Measurements from ENCODE around the gene CXCR5. TPM values are rescaled to one million over a fixed set of nuclear protein-coding genes. Genes with fewer than 3 reads are reported as not detected.

CXCR5 gene
- polyA plus RNA-seq, 3 donors: not detected

DNA sequence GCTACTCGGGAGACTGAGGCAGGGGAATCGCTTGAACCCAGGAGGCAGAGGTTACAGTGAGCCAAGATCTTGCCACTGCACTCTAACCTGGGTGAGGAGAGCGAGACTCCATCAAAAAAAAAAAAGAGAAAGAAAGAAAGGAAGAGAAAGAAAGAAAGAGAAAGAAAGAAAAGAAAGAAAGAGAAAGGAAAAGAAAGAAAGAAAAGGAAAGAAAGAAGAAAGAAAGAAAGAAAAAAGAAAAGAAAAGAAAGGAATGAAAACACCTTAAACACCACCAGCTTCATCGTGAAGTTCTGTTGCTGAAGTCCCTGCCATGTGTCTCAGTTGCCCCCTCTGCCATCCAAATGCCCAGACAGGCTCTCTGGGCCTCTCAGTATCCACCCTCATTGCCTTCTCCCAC lies 9.9 kb upstream of the CXCR5 start:
- no peak for DNase-seq (ENCODE audit: low read depth in 3 of 3, low spot score in 2 of 3)

DNA sequence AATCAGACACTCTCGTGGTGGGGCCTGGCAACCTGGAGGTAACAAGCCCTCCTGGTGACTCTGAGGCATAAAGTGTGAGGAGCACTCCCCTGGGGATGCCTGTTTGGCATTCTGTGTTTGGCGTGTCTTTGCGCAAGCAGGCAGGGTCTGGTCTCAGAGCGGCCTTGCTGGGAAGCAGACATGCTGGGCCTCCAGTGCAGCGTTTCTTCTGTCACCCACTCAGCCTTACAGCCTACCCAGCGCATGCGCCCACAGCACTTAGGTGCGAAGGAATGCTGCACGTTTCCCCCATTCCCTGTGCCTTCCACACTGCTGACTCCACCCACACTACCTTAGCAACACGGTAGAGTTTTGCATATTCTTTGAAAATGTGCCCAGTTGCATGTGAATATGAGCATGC lies 7.4 kb upstream of the CXCR5 start:
- DNase-seq (ENCODE audit: low read depth in 3 of 3, low spot score in 2 of 3): no peak

DNA sequence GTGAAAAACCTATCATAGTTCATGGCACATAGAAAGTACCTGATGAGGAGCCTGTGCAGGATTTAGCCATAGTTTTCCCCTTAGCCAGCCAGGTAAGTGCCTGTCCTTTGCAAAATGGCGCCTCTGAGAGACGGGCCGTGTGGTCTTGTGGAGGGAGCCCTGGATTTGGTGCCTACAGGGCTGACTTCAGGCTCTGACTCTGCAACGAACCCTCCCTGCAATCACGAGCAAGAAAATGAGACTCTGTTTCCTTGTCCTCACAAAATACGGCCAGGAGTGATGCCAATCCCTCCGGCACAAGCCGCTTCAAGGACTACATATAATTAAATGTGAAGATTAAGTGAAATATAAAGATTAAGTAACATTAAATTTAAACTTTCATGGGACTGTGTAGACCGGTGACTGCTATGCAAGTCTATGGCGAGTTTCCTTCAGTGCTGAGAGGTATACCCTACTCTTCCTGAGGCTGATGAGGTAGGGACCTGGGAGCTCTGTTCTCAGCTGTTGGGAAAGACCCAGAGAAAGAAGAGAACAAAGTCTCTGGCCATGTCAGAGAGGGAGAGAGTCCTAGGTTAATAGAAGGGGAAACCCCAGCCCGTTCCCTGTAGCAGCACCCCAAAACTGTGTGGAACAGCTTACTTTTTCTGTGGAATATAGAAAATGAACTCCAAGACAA lies 6.1 kb upstream of the CXCR5 start:
- no peak for DNase-seq (ENCODE audit: low read depth in 3 of 3, low spot score in 2 of 3)

DNA sequence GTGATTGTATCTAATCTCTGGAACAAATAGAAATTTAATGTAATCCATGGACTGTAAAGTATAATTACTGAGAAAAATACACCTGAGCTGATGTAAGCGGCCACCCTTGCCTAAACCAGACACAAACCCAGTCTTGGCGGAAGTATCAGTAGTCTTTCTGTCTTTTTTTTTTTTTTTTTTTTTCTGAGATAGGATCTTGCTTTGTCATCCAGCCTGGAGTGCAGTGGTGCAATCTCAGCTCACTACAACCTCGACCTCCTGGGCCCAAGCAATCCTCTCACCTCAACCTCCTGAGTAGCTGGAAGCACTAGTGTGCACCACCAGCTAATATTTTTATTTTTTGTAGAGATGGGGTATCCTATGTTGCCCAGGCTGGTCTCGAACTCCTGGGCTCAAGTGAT lies 5.5 kb upstream of the CXCR5 start:
- no peak for DNase-seq (ENCODE audit: low read depth in 3 of 3, low spot score in 2 of 3)

DNA sequence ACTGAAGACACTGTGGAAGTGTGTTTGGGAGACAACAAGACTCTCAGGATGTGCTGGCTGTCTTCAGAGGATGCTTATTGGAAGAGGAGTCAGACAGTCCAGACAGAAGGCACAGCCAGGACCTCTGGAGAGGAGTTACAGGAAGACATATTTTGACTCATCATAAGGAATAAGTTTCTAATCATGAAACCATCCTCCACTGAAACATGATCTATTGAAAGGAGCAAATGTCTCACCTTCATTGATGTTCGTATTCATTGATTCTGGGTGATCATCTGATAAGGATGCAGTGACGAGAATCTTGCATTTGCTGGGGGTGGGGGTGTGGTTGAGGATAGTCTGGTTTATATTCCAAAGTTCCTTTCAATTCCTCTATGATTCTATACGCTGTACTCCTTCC lies 2.5 kb upstream of the CXCR5 start:
- DNase-seq (ENCODE audit: low read depth in 3 of 3, low spot score in 2 of 3): no peak

DNA sequence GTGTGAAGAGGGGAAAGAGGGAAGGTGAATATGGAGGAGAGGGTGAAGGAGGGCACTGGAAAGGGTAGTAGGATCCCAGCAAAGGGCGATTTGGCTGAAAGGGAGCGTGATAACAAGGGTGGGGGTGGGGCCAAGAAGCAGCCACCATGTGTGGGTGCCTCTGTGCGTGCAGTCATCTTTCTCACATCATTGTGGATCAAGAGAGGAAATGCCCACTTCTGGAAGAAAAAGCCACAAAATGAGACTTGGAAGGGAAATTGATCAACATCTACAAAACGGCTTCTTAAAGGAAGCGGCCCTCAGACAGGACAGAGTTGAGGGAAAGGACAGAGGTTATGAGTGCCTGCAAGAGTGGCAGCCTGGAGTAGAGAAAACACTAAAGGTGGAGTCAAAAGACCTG lies 1.2 kb upstream of the CXCR5 start:
- DNase-seq (ENCODE audit: low read depth in 3 of 3, low spot score in 2 of 3): no peak

DNA sequence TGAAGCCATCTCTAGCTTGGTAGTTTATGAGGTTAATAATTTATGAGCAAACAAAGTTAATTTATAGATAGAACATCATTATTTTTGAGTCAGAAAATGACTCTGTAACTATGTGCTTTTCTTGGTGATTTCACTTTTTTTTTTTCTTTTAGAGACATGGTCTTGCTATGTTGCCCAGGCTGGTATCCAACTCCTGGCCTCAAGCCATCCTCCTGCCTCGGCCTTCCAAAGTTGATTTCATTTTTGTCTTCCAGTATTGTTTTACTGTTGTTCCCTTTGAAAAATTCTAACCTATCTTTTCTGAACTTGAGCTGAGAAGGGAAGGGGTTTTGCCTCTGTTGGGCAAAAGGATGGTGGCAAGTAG lies 706 bp upstream of the CXCR5 start:
- no peak for DNase-seq (ENCODE audit: low read depth in 3 of 3, low spot score in 2 of 3)

DNA sequence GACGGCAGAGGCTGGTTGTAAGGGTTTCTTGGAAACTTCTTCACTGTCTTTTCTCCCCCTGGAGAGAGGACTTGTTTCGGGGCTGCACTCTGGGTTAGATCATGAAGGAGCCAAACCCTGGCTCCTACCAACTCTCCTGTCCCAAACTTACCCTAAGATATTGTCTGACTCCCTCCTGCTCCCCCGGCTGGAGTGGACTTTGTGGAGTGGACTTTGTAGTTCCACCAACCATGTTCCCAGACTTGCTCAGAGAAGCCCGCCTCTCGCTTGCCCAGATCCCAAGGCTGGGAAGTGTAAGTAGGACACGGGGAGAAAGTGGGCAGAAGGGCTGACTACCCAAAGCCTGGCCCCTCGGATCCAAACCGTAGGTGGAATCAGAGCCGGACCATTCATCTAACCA lies 1.2 kb downstream of the CXCR5 start:
- no peak for DNase-seq (ENCODE audit: low read depth in 3 of 3, low spot score in 2 of 3)

DNA sequence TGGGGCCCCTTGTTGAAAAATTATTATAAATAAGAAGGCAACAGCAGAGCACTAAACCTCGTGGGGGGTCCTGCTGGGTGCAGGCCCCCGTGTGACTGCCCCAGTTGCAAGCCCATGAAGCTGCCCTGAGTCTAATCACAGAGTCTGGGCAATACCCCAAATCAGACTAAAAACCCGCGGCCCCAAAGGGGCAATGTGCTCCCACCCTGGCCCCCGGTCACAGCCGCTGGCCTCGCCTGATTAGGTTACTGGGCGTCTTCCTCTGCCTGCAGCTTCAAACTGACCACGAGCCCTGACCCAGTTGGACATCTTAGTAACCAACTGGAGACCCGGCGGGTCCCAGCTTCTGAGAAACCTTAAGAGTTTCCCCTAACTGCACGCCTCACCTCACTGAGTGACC lies 1.6 kb downstream of the CXCR5 start:
- no peak for DNase-seq (ENCODE audit: low read depth in 3 of 3, low spot score in 2 of 3)

DNA sequence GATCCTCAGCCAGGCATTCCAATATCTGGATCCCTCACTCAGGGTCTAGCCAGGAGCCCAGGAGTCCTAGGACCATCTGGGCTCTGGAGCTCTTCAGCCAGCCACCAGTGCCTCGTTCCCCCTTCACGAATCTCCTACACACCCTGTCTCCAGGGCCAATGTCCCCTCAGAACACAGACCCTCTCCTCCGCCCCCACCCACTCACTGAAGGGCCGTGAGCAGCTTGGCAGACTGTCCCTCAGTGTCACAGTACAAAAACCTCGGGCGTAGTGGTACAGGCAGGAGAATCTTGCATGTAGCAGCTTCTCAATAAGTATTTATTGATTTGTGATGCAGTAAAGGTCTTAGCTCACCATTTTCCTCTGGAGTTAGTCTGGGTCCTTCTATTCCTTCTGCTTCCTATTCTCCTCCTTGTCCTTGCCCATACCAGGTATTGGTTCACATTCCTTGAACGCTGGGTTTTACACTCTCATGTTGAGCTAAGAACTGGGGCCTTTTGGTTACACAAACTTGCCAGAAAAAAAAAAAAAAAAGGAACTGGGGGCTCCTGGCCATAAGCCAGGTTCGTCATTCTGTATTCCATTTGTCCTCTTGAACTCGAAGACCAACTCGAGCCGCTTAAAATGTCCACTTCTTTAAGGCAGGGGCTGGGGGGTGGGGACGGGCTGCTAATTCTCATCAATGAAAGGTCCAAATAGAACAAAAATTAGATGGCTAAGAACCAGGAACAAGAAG lies 2.3 kb downstream of the CXCR5 start:
- DNase-seq (ENCODE audit: low read depth in 3 of 3, low spot score in 2 of 3): no peak

DNA sequence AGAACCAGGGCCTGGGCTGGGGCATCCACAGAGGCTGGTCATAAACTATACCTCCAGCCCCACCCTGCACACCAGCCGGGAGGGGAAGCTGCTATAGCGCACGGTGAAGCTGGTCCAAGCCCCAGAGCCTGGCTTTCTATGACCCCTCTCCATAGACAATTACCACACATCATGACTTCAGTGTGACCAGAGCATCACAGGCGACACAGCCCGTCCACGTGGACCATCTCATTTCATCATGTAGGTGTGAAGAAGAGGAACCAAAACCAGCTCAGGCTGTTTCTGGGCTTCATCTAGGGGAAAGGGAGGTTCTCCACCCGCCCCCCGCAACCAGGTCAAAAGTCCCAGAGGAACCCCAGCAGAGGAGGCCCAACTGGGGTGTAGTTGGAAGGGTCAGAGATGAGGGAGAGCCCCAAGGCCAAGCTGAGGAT lies 3.0 kb downstream of the CXCR5 start:
- no peak for DNase-seq (ENCODE audit: low read depth in 3 of 3, low spot score in 2 of 3)

DNA sequence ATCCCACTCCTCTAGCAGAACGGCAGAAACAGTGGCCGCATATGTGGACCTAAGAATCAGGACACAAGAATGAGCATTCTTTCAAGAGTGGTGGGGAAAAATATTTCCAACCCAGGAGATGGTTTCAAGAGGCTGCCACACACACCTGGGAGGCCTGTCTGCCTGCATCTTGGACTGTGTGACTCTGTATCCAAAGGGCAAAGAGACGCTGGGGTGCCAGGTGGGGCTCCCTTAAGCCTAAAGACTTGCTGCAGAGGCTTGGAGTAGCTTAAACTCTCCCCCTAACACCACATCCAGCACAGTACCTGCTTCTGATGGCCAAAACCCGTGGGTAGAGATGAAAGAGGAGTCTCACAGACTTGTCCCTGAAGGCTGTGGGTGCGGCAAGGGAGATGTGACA lies 3.5 kb downstream of the CXCR5 start:
- no peak for DNase-seq (ENCODE audit: low read depth in 3 of 3, low spot score in 2 of 3)

DNA sequence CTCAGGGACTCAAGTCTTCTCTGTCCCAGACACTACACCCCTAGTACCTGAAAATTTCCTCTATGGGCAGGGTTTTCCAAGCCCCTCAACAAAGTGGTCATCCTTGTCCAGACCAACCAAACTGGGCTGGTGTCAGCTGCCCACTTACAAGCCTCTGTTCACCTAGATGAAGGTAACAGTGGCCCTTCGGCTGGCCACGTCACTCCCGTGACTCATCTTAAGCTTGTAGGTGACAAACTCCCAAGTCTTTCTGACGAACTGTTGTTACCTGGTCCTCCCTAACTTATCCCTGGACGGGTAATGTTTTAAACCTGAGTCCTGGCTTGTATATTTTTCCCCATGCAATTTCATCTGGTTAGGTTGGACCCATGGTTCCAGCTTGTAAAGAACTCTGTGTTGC lies 4.7 kb downstream of the CXCR5 start:
- DNase-seq (ENCODE audit: low read depth in 3 of 3, low spot score in 2 of 3): no peak

DNA sequence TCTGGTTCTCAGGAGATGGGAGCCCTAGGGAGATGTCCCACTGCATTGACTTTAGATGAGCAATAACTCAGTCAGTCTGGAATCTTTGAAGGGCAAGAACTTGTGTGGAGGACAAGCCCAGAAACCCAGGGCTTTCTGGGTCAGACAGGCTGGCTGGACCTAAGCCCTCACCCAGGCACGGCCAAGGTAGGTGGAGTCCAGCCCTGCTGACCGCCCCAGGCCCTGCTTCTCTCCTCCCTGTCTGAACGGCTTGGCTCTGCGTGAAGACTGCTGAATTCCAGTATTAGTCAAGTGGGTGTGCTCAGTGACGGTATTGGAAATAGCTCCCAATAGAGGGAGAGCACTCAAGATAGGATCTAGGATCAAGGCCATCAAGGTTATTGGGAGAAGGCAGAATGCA lies 6.1 kb downstream of the CXCR5 start:
- DNase-seq (ENCODE audit: low read depth in 3 of 3, low spot score in 2 of 3): no peak

DNA sequence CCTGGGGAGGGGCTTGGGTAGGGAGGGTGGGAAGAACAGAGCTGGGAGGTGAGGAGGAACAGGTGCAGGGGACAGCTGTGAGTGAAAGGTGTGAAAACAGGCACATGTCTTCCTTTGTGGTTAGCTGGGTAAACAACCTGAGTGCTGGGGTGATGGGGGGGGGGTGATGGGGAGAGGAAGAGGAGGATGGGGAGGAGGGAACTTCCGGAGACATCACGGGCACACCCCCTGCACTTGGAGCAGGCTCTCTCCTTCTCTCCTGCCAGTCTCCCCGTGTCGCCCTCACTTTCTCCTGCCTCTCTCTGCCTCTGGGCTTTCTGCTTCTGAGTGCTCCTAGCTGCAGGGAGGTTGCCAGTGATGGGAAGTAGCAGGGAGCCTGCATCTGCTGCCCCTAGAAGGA lies 8.8 kb downstream of the CXCR5 start:
- DNase-seq (ENCODE audit: low read depth in 3 of 3, low spot score in 2 of 3): no peak

DNA sequence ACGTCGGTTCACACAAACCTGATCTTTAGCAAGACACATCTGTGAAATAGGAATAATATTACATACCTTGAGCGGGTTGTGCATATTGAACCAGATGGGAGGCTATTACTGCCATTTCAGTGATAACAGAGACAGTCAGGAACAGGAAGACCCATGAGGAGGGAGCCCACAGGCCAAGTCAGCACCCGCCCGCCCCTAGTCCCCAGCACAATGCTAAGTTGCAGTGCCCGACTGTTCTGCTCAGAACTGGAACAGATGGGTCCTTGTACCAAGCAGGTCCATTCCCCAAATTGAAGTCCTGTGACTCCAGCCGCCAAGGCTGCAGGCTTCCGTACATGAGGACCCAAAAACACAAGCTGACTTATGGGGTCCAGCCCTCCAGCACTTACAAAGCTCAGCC lies 9.3 kb downstream of the CXCR5 start:
- no peak for DNase-seq (ENCODE audit: low read depth in 3 of 3, low spot score in 2 of 3)

DNA sequence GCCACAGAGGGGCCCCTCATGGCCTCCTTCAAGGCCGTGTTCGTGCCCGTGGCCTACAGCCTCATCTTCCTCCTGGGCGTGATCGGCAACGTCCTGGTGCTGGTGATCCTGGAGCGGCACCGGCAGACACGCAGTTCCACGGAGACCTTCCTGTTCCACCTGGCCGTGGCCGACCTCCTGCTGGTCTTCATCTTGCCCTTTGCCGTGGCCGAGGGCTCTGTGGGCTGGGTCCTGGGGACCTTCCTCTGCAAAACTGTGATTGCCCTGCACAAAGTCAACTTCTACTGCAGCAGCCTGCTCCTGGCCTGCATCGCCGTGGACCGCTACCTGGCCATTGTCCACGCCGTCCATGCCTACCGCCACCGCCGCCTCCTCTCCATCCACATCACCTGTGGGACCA lies 10.0 kb downstream of the CXCR5 start:
- no peak for DNase-seq (ENCODE audit: low read depth in 3 of 3, low spot score in 2 of 3)

DNA sequence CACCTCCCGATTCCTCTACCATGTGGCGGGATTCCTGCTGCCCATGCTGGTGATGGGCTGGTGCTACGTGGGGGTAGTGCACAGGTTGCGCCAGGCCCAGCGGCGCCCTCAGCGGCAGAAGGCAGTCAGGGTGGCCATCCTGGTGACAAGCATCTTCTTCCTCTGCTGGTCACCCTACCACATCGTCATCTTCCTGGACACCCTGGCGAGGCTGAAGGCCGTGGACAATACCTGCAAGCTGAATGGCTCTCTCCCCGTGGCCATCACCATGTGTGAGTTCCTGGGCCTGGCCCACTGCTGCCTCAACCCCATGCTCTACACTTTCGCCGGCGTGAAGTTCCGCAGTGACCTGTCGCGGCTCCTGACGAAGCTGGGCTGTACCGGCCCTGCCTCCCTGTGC lies 10.5 kb downstream of the CXCR5 start:
- no peak for DNase-seq (ENCODE audit: low read depth in 3 of 3, low spot score in 2 of 3)

DNA sequence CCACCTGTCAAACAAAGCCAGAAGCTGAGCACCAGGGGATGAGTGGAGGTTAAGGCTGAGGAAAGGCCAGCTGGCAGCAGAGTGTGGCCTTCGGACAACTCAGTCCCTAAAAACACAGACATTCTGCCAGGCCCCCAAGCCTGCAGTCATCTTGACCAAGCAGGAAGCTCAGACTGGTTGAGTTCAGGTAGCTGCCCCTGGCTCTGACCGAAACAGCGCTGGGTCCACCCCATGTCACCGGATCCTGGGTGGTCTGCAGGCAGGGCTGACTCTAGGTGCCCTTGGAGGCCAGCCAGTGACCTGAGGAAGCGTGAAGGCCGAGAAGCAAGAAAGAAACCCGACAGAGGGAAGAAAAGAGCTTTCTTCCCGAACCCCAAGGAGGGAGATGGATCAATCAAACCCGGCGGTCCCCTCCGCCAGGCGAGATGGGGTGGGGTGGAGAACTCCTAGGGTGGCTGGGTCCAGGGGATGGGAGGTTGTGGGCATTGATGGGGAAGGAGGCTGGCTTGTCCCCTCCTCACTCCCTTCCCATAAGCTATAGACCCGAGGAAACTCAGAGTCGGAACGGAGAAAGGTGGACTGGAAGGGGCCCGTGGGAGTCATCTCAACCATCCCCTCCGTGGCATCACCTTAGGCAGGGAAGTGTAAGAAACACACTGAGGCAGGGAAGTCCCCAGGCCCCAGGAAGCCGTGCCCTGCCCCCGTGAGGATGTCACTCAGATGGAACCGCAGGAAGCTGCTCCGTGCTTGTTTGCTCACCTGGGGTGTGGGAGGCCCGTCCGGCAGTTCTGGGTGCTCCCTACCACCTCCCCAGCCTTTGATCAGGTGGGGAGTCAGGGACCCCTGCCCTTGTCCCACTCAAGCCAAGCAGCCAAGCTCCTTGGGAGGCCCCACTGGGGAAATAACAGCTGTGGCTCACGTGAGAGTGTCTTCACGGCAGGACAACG lies 11.7 kb downstream of the CXCR5 start:
- DNase-seq (ENCODE audit: low read depth in 3 of 3, low spot score in 2 of 3): no peak

DNA sequence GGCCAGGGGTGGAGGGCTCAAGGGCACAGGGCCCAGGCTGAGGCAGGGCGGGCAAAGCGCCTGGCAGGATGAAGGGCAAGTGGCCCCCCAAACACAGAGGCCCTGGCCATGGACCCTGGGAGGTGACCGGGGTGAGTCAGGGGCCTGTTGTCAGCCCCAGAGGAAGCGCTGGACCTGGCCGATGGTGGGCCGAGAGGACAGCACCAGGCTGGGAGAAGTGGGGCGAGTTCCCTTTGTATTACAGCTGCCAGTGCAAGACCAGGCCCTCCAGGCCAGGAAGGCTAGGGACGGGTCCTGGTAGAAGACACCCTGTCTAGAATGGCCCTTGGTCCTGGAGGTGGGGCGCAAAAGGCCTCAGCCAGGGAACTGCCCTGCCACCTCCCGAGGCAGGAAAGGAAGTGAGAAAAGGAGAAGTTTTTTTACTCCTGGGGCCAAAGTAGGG lies 12.8 kb downstream of the CXCR5 start:
- DNase-seq (ENCODE audit: low read depth in 3 of 3, low spot score in 2 of 3): no peak

DNA sequence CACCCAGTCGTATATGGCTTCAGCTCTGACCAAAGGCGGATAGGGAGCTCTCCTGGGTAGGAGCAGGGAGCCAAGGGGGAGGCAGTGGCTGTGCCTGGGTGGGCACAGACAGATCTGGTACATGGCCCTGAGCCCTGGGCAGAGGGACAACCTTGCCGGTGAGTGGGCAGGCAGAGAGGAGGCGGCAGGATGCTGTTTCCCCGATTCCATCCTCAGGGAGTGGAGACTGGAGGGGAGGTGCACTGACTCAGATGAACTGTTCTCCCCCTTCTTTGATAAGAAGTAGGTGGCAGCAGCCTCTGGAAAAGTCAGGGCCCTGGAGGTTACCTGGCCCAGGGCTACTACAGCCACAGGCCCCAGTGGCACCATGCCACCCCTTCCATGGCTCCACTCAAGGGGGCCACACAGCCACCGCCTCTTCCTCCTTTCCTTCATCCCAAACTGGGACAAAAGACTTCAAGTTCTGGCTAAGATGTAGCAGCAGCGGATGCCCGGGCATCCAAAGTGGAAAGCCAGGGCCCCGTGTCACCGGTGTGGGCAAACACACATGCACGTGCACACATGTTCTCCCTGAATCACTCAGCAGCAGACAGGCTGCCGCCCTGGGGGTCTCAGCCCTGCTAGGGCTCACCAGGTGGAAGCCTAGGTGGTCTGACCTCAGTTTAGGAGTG lies 13.4 kb downstream of the CXCR5 start:
- DNase-seq (ENCODE audit: low read depth in 3 of 3, low spot score in 2 of 3): no peak
